H9 (cell line): Measurements from ENCODE around the gene DCAF10. TPM values are rescaled to one million over a fixed set of nuclear protein-coding genes. Genes with fewer than 3 reads are reported as not detected.

Source experiments
- DNase-seq: peaks from one replicate; pipeline ENCODE4 v3.0.0-alpha.2; 2017
- H2AFZ ChIP-seq: one replicate; pipeline ENCODE4 v1.6.1; 2013; ENCODE audit warnings: mild to moderate bottlenecking, low read length, control low read depth, moderate library complexity
- H2AK5ac ChIP-seq: 2 replicates; pipeline ENCODE4 v1.6.1; 2013; ENCODE audit warnings: low read length, control low read depth, mixed read lengths; ENCODE audit not compliant: insufficient read length
- H2BK120ac ChIP-seq: one replicate; pipeline ENCODE4 v1.6.1; 2013; ENCODE audit warnings: low read depth, mild to moderate bottlenecking, low read length, control low read depth, inconsistent platforms; ENCODE audit not compliant: poor library complexity, severe bottlenecking
- H2BK12ac ChIP-seq: 2 replicates; pipeline ENCODE4 v1.6.1; 2013; ENCODE audit warnings: low read length, control low read depth, mixed read lengths, low read depth; ENCODE audit not compliant: insufficient read length
- H2BK15ac ChIP-seq: 2 replicates; pipeline ENCODE4 v1.6.1; 2013; ENCODE audit warnings: low read depth, low read length, control low read depth
- H2BK20ac ChIP-seq: one replicate; pipeline ENCODE4 v1.6.1; 2013; ENCODE audit warnings: low read depth, mild to moderate bottlenecking, low read length, control low read depth, inconsistent platforms; ENCODE audit not compliant: poor library complexity, severe bottlenecking
- H2BK5ac ChIP-seq: 2 replicates; pipeline ENCODE4 v1.6.1; 2013; ENCODE audit warnings: low read length, control low read depth, mixed read lengths; ENCODE audit not compliant: insufficient read length
- H3K14ac ChIP-seq: 2 replicates; pipeline ENCODE4 v1.6.1; 2013; ENCODE audit warnings: low read length, control low read depth; ENCODE audit not compliant: insufficient read depth
- H3K18ac ChIP-seq: 2 replicates; pipeline ENCODE4 v1.6.1; 2013; ENCODE audit warnings: low read depth, mild to moderate bottlenecking, mixed read lengths, low read length, control low read depth; ENCODE audit not compliant: insufficient read length
- H3K23ac ChIP-seq: 2 replicates; pipeline ENCODE4 v1.6.1; 2013; ENCODE audit warnings: low read length, control low read depth, mixed read lengths, low read depth; ENCODE audit not compliant: insufficient read length
- H3K23me2 ChIP-seq: 2 replicates; pipeline ENCODE4 v1.6.1; 2013; ENCODE audit warnings: low read depth, mild to moderate bottlenecking, mixed read lengths, low read length, control low read depth; ENCODE audit not compliant: insufficient read length, poor library complexity, severe bottlenecking
- H3K27ac ChIP-seq: 2 replicates; pipeline ENCODE4 v1.5.1; 2013; ENCODE audit warnings: low read length, control low read depth, mixed read lengths, low read depth; ENCODE audit not compliant: insufficient read length
- H3K27me3 ChIP-seq: 2 replicates; pipeline ENCODE4 v1.6.1; 2013; ENCODE audit warnings: low read length, control low read depth, inconsistent platforms; ENCODE audit not compliant: insufficient read depth
- H3K4ac ChIP-seq: 2 replicates; pipeline ENCODE4 v1.6.1; 2013; ENCODE audit warnings: low read depth, mild to moderate bottlenecking, control low read depth, inconsistent platforms, low read length, moderate library complexity
- H3K4me1 ChIP-seq: 2 replicates; pipeline ENCODE4 v1.6.1; 2013; ENCODE audit warnings: low read length, control low read depth, inconsistent platforms; ENCODE audit not compliant: insufficient read depth
- H3K4me2 ChIP-seq: 2 replicates; pipeline ENCODE4 v1.6.1; 2013; ENCODE audit warnings: low read length, control low read depth, mixed read lengths; ENCODE audit not compliant: insufficient read length, insufficient read depth
- H3K56ac ChIP-seq: 2 replicates; pipeline ENCODE4 v1.6.1; 2013; ENCODE audit warnings: low read depth, mild to moderate bottlenecking, mixed read lengths, low read length, control low read depth; ENCODE audit not compliant: insufficient read length
- H3K79me1 ChIP-seq: 2 replicates; pipeline ENCODE4 v1.6.1; 2013; ENCODE audit warnings: low read depth, mild to moderate bottlenecking, moderate library complexity, low read length, control low read depth, inconsistent platforms; ENCODE audit not compliant: insufficient read depth, poor library complexity, severe bottlenecking
- H3K79me2 ChIP-seq: 2 replicates; pipeline ENCODE4 v1.6.1; 2013; ENCODE audit warnings: low read length, control low read depth, inconsistent platforms; ENCODE audit not compliant: insufficient read depth
- H3K9ac ChIP-seq: 2 replicates; pipeline ENCODE4 v1.6.1; 2013; ENCODE audit warnings: low read length, control low read depth, mixed read lengths; ENCODE audit not compliant: insufficient read length; ENCODE audit errors: extremely low read depth
- H3K9me3 ChIP-seq: one replicate; pipeline ENCODE4 v1.6.1; 2013; ENCODE audit warnings: low read depth, low read length, inconsistent platforms; ENCODE audit not compliant: control insufficient read depth
- H3T11ph ChIP-seq: one replicate; pipeline ENCODE4 v1.6.1; 2013; ENCODE audit warnings: mild to moderate bottlenecking, low read length, control low read depth, inconsistent platforms
- H4K20me1 ChIP-seq: one replicate; pipeline ENCODE4 v1.6.1; 2013; ENCODE audit not compliant: control insufficient read depth, insufficient read length, insufficient read depth
- H4K5ac ChIP-seq: 2 replicates; pipeline ENCODE4 v1.6.1; 2013; ENCODE audit warnings: low read depth, mild to moderate bottlenecking, mixed read lengths, low read length, control low read depth; ENCODE audit not compliant: insufficient read length
- H4K8ac ChIP-seq: replicated peaks from 2 replicates; pipeline ENCODE4 v1.6.1; 2013; ENCODE audit warnings: low read length, control low read depth, mixed read lengths, low read depth; ENCODE audit not compliant: insufficient read length
- H4K91ac ChIP-seq: 2 replicates; pipeline ENCODE4 v1.6.1; 2013; ENCODE audit warnings: low read depth, mild to moderate bottlenecking, moderate library complexity, mixed read lengths, low read length, control low read depth; ENCODE audit not compliant: insufficient read length
- H3K27ac Mint-ChIP-seq, 3 experiments: 2 replicates in 2 of 3; 3 replicates in 1 of 3; pipeline ENCODE4 v1.8.0; 2020 to 2021; ENCODE audit warnings: mixed read lengths in 3 of 3, mild to moderate bottlenecking in 1 of 3, moderate library complexity in 1 of 3
- H3K27me3 Mint-ChIP-seq: 2 replicates; pipeline ENCODE4 v1.8.0; 2021; ENCODE audit warnings: low read depth, mild to moderate bottlenecking, moderate library complexity, mixed read lengths
- H3K36me3 Mint-ChIP-seq, 3 experiments: 2 replicates in 2 of 3; 3 replicates in 1 of 3; pipeline ENCODE4 v1.8.0; 2020 to 2021; ENCODE audit warnings: low read depth in 3 of 3, mixed read lengths in 3 of 3; ENCODE audit not compliant: insufficient read depth in 1 of 3
- H3K4me1 Mint-ChIP-seq, 2 experiments: 2 replicates each; pipeline ENCODE4 v1.8.0; 2020; ENCODE audit warnings: mixed read lengths in 2 of 2
- H3K4me3 Mint-ChIP-seq, 2 experiments: 2 replicates in 1 of 2; 3 replicates in 1 of 2; pipeline ENCODE4 v1.8.0; 2020 to 2021; ENCODE audit warnings: mild to moderate bottlenecking in 2 of 2, mixed read lengths in 2 of 2, moderate library complexity in 1 of 2
- H3K9me3 Mint-ChIP-seq, 2 experiments: 2 replicates in 1 of 2; 3 replicates in 1 of 2; pipeline ENCODE4 v1.8.0; 2020; ENCODE audit warnings: mild to moderate bottlenecking in 2 of 2, mixed read lengths in 2 of 2, moderate library complexity in 1 of 2
- CTCF ChIP-seq: fragments of 200-600 bp; sonication (generic); conservative IDR thresholded peaks from 3 replicates; pipeline ENCODE4 v1.8.0; 2021; ENCODE audit warnings: antibody characterized with exemption, mild to moderate bottlenecking
- WGBS: extraction: QIAGEN DNeasy Blood & Tissue Kit; methylation state at CpG from one replicate; pipeline ENCODE4 v1.1.7; 2013; ENCODE audit warnings: missing lambda C conversion rate, low lambda C conversion rate, mixed read lengths; ENCODE audit not compliant: insufficient read length; ENCODE audit errors: extremely low coverage; 5-methylcytosine and 5-hydroxymethylcytosine counted together
- total RNA-seq: library from RNA; stranded (reverse); gene quantifications from 2 replicates; pipeline ENCODE4 v1.2.1, GENCODE V29; 2021

Gene DCAF10
- total RNA-seq, 1 experiment from 2014 or later: 13.4 TPM

GRCh38 chr9:37784616-37785483 is 15.7 kb upstream of the DCAF10 start, which contains the start of gene EXOSC3:
Gene EXOSC3 (minus strand): TSS chr9:37785064. CDS start chr9:37785044, 20 bp downstream.
- H4K91ac ChIP-seq: no peak within 1 kb of the TSS
- H3K36me3 Mint-ChIP-seq: peaks cover 29 to 42% (median 34%) of the 10 kb centered on the region in 3 experiments; a peak in 6 of 7 replicates
- peak within 1 kb of the TSS; percentile 97 to 98 for H3K4me3 Mint-ChIP-seq
- H3K27me3 ChIP-seq: no peaks in the 10 kb centered on the region
- no peak within 1 kb of the TSS for H4K8ac ChIP-seq
- H3K23me2 ChIP-seq: peaks cover 5% of the 10 kb centered on the region
- no peak within 1 kb of the TSS for H3K27ac ChIP-seq
- no peak within 1 kb of the TSS for H2BK120ac ChIP-seq
- no peak within 1 kb of the TSS for H2BK12ac ChIP-seq
- no peak within 1 kb of the TSS for H3K23ac ChIP-seq
- no peak within 1 kb of the TSS for H3K4ac ChIP-seq
- H2BK15ac ChIP-seq: no peak within 1 kb of the TSS
- no peaks in the 10 kb centered on the region for H3K4me1 ChIP-seq
- H2AK5ac ChIP-seq: no peak within 1 kb of the TSS
- no peak within 1 kb of the TSS for H2BK5ac ChIP-seq
- peaks cover 11% of the 10 kb centered on the region; the same call in 1 of the 2 replicates for H3K79me2 ChIP-seq
- peaks cover 6% of the 10 kb centered on the region for H3K79me1 ChIP-seq
- peak within 1 kb of the TSS; percentile 78 for H3K18ac ChIP-seq
- H3K4me2 ChIP-seq: peak within 1 kb of the TSS; percentile 88
- peak within 1 kb of the TSS; percentile 88 to 97 (median 96) for H3K27ac Mint-ChIP-seq
- H3K27me3 Mint-ChIP-seq: peaks cover 27% of the 10 kb centered on the region
- 0 out of 5 replicates have a peak, but pooled peaks cover 0 to 3% of the 10 kb centered on the region in 2 experiments for H3K9me3 Mint-ChIP-seq
- H3K14ac ChIP-seq: peak within 1 kb of the TSS; percentile 89; the same call in 1 of the 2 replicates
- no peak within 1 kb of the TSS for H2AFZ ChIP-seq
- H3K9me3 ChIP-seq: no peaks in the 10 kb centered on the region
- H3T11ph ChIP-seq: no peak within 1 kb of the TSS
- H3K9ac ChIP-seq: peak within 1 kb of the TSS; percentile 78
- peaks cover 5 to 9% of the 10 kb centered on the region in 2 experiments; a peak in 3 of 4 replicates for H3K4me1 Mint-ChIP-seq
- no CpG with 5 or more reads among the region's 73 CpGs for WGBS
- H4K5ac ChIP-seq: no peak within 1 kb of the TSS
- peak; percentile 91 for DNase-seq
- no peaks in the 10 kb centered on the region for H4K20me1 ChIP-seq
- H3K56ac ChIP-seq: no peak within 1 kb of the TSS
- TF ChIP-seq CTCF: no peak
- no peak within 1 kb of the TSS for H2BK20ac ChIP-seq
